IMR-90 (cell line): ENCODE results near the gene DMD. TPM values are rescaled to one million over a fixed set of nuclear protein-coding genes. Genes with fewer than 3 reads are reported as not detected.

Source experiments
- ATAC-seq: fragments of 200-7000 bp; cut with Tn5 transposase; 2 replicates; pipeline ENCODE4 v1.9.1; 2020; ENCODE audit warnings: low read depth, mild to moderate bottlenecking, moderate library complexity
- BruUV-seq: library from RNA; stranded (reverse); fragments of 400-500 nt; replicated peaks from 2 replicates; lab custom pipeline; 2021; lab: Mats Ljungman, UMichigan
- CTCF ChIA-PET: fragments of 300-600 bp; formaldehyde crosslinking; extraction: SDS; loops from one replicate; lab custom pipeline; 2021; ENCODE audit warnings: antibody characterized with exemption; lab: Yijun Ruan, JAX
- POLR2A ChIA-PET: fragments of 300-600 bp; sonication (Branson Sonifier 250); formaldehyde crosslinking; loops from one replicate; lab custom pipeline; 2022; ENCODE audit warnings: antibody characterized with exemption; ENCODE audit not compliant: unreplicated experiment; lab: Charles Lee
- DNase-seq: peaks from one replicate; pipeline ENCODE4 v3.0.0; 2013
- H2AFZ ChIP-seq: replicated peaks from 2 replicates; pipeline ENCODE3; 2013; ENCODE audit warnings: low read length, mild to moderate bottlenecking; ENCODE audit not compliant: poor library complexity
- H2AK5ac ChIP-seq: 2 replicates; pipeline ENCODE4 v1.6.1; 2013; ENCODE audit warnings: low read depth, low read length, inconsistent platforms
- H2AK9ac ChIP-seq: replicated peaks from 2 replicates; pipeline ENCODE3; 2013; ENCODE audit warnings: mild to moderate bottlenecking, low read depth, low read length, moderate library complexity; ENCODE audit not compliant: poor library complexity
- H2BK120ac ChIP-seq: 2 replicates; pipeline ENCODE4 v1.6.1; 2013; ENCODE audit warnings: low read depth, low read length, inconsistent platforms
- H2BK15ac ChIP-seq: 3 replicates; pipeline ENCODE4 v1.6.1; 2013; ENCODE audit warnings: low read depth, low read length, inconsistent platforms
- H2BK20ac ChIP-seq: 2 replicates; pipeline ENCODE4 v1.6.1; 2013; ENCODE audit warnings: low read depth, mild to moderate bottlenecking, inconsistent platforms, low read length, moderate library complexity
- H2BK5ac ChIP-seq: 2 replicates; pipeline ENCODE4 v1.6.1; 2013; ENCODE audit warnings: mild to moderate bottlenecking, low read depth, low read length, inconsistent platforms; ENCODE audit not compliant: poor library complexity, severe bottlenecking
- H3K14ac ChIP-seq: replicated peaks from 2 replicates; pipeline ENCODE4 v1.6.1; 2013; ENCODE audit warnings: low read depth, low read length, inconsistent platforms
- H3K18ac ChIP-seq: 2 replicates; pipeline ENCODE4 v1.6.1; 2013; ENCODE audit warnings: low read depth, low read length, control low read depth
- H3K23ac ChIP-seq: 2 replicates; pipeline ENCODE4 v1.6.1; 2013; ENCODE audit warnings: low read depth, low read length, inconsistent platforms
- H3K27ac ChIP-seq: 2 replicates; pipeline ENCODE4 v1.5.1; 2013; ENCODE audit warnings: mild to moderate bottlenecking, control low read depth, low read length; ENCODE audit not compliant: insufficient read depth
- H3K27me3 ChIP-seq: 2 replicates; pipeline ENCODE4 v1.6.1; 2013; ENCODE audit warnings: low read length; ENCODE audit not compliant: control insufficient read depth, insufficient read depth
- H3K36me3 ChIP-seq: 2 replicates; pipeline ENCODE4 v1.6.1; 2013; ENCODE audit warnings: low read length, mixed read lengths; ENCODE audit not compliant: control insufficient read depth, insufficient read depth
- H3K4ac ChIP-seq: 2 replicates; pipeline ENCODE4 v1.6.1; 2013; ENCODE audit warnings: low read depth, low read length, inconsistent platforms
- H3K4me1 ChIP-seq: 2 replicates; pipeline ENCODE4 v1.6.1; 2013; ENCODE audit warnings: low read length, mixed read lengths; ENCODE audit not compliant: control insufficient read depth, insufficient read depth
- H3K4me2 ChIP-seq: 2 replicates; pipeline ENCODE4 v1.6.1; 2013; ENCODE audit warnings: low read depth, mild to moderate bottlenecking, control low read depth, low read length, moderate library complexity
- H3K4me3 ChIP-seq: 2 replicates; pipeline ENCODE4 v1.5.1; 2013; ENCODE audit warnings: low read depth, mild to moderate bottlenecking, control low read depth, low read length, moderate library complexity; ENCODE audit not compliant: insufficient read depth
- H3K56ac ChIP-seq: 2 replicates; pipeline ENCODE4 v1.6.1; 2013; ENCODE audit warnings: low read length, inconsistent platforms; ENCODE audit not compliant: insufficient read depth; ENCODE audit errors: extremely low read depth
- H3K79me1 ChIP-seq, 2 experiments: 2 replicates each; pipeline ENCODE4 v1.6.1; 2013; ENCODE audit warnings: low read length in 2 of 2, inconsistent platforms in 1 of 2, low read depth in 1 of 2
- H3K9ac ChIP-seq: 2 replicates; pipeline ENCODE4 v1.6.1; 2013; ENCODE audit warnings: low read depth, low read length, control low read depth
- H3K9me1 ChIP-seq: 2 replicates; pipeline ENCODE4 v1.6.1; 2013; ENCODE audit warnings: low read length, inconsistent platforms; ENCODE audit not compliant: insufficient read depth
- H3K9me3 ChIP-seq: 2 replicates; pipeline ENCODE4 v1.6.1; 2013; ENCODE audit warnings: low read length; ENCODE audit not compliant: control insufficient read depth, insufficient read depth
- H4K20me1 ChIP-seq: 2 replicates; pipeline ENCODE4 v1.6.1; 2013; ENCODE audit warnings: low read length, inconsistent platforms; ENCODE audit not compliant: insufficient read depth
- H4K5ac ChIP-seq: 2 replicates; pipeline ENCODE4 v1.6.1; 2013; ENCODE audit warnings: mild to moderate bottlenecking, low read depth, low read length, control low read depth
- H4K8ac ChIP-seq, 2 experiments: 2 replicates each; pipeline ENCODE4 v1.6.1; 2013; ENCODE audit warnings: low read depth in 2 of 2, low read length in 2 of 2, control low read depth in 1 of 2, inconsistent platforms in 1 of 2
- H4K91ac ChIP-seq: 2 replicates; pipeline ENCODE4 v1.6.1; 2013; ENCODE audit warnings: low read depth, low read length, inconsistent platforms; ENCODE audit not compliant: insufficient read depth
- CEBPB ChIP-seq: IDR thresholded peaks from 2 replicates; pipeline ENCODE4 v1.6.1; 2012; ENCODE audit warnings: low read depth, low read length, improper control_type of control experiment
- CHD1 ChIP-seq: IDR thresholded peaks from 2 replicates; pipeline ENCODE4 v1.6.1; 2012; ENCODE audit warnings: low read depth, low read length, improper control_type of control experiment
- ELK1 ChIP-seq: fragments of 150-350 bp; IDR thresholded peaks from 2 replicates; pipeline ENCODE4 v1.6.1; 2016; ENCODE audit warnings: low read depth, mild to moderate bottlenecking, low read length, moderate library complexity, borderline replicate concordance
- FOS ChIP-seq: fragments of 150-350 bp; IDR thresholded peaks from 2 replicates; pipeline ENCODE4 v1.6.1; 2016; ENCODE audit warnings: low read depth, low read length
- MAZ ChIP-seq: IDR thresholded peaks from 2 replicates; pipeline ENCODE4 v1.6.1; 2012; ENCODE audit warnings: low read depth, mild to moderate bottlenecking, low read length, improper control_type of control experiment, moderate library complexity, borderline replicate concordance
- NFE2L2 ChIP-seq: fragments of 150-350 bp; IDR thresholded peaks from 2 replicates; pipeline ENCODE4 v1.6.1; 2016; ENCODE audit warnings: low read depth, mild to moderate bottlenecking, low read length
- POLR2A ChIP-seq: IDR thresholded peaks from 2 replicates; pipeline ENCODE4 v1.6.1; 2012; ENCODE audit warnings: mild to moderate bottlenecking, low read depth, low read length
- RFX5 ChIP-seq: IDR thresholded peaks from 2 replicates; pipeline ENCODE4 v1.8.0; 2012; ENCODE audit warnings: low read depth, mild to moderate bottlenecking, low read length, moderate library complexity
- SMC3 ChIP-seq: fragments of 150-350 bp; IDR thresholded peaks from 2 replicates; pipeline ENCODE4 v1.6.1; 2016; ENCODE audit warnings: low read depth, mild to moderate bottlenecking, antibody characterized with exemption, low read length, moderate library complexity
- WGBS, 2 experiments: methylation state at CpG; one replicate each; pipeline versions ENCODE4 v1.1.5 to v1.1.7; 2013; ENCODE audit warnings: missing lambda C conversion rate in 2 of 2; ENCODE audit not compliant: insufficient read length in 1 of 2; ENCODE audit errors: extremely low coverage in 2 of 2; 5-methylcytosine and 5-hydroxymethylcytosine counted together
- dilution Hi-C: fragments of 300-500 bp; cut with HindIII; formaldehyde crosslinking; loops from one replicate; pipeline ENCODE4 v1.14.3; 2018; ENCODE audit warnings: low sequenced_read_pairs; ENCODE audit not compliant: unreplicated experiment
- in situ Hi-C: fragments of 300-500 bp; cut with MboI; formaldehyde crosslinking; loops from 3 replicates; pipeline ENCODE4 v1.14.3; 2019; ENCODE audit warnings: low sequenced_read_pairs, inconsistent platforms, mixed read lengths
- intact Hi-C: fragments of 100-400 bp; cut with micrococcal nuclease; formaldehyde crosslinking; loops from 2 replicates; pipeline ENCODE4 v1.10.0; 2022
- polyA plus RNA-seq, 3 experiments: library from polyadenylated mRNA; depleted of rRNA; stranded (reverse); fragments of >200 nt; gene quantifications; 2 replicates each; pipeline ENCODE4 v1.2.3, GENCODE V29; 2012; ENCODE audit warnings: low replicate concordance in 1 of 3
- total RNA-seq: library from RNA; depleted of rRNA; stranded (reverse); fragments of >200 nt; gene quantifications from 2 replicates; pipeline ENCODE4 v1.2.3, GENCODE V29; 2012
- TF ChIP-seq, protein P1 (sequence below): fragments of 150-350 bp; IDR thresholded peaks from 2 replicates; pipeline ENCODE4 v1.6.1; 2017; ENCODE audit warnings: mild to moderate bottlenecking, antibody characterized with exemption, low read length, low read depth

Gene DMD
- total and polyA plus RNA-seq, 2 of the 4 experiments (the other 2 are of a cell fraction): 6.6 to 11.8 TPM

- peak; percentile 60 for DNase-seq
- no CpG with 5 or more reads among the region's 4 CpGs for WGBS, 2 experiments
These were observed 1703.0 kb downstream of the DMD start for GRCh38 chrX:31508338-31508737.

More at GRCh38 chrX:31508338-31508737, 1703.0 kb downstream of the DMD start:
- H3K27me3 ChIP-seq: no peaks in the 10 kb centered on the region
- POLR2A ChIA-PET: no interaction called here
- H3K4me1 ChIP-seq: peaks cover 2% of the 10 kb centered on the region; the same call in 1 of the 2 replicates
- BruUV-seq: no TSS peak
- no peaks in the 10 kb centered on the region for H3K79me1 ChIP-seq
- H3K4me3 ChIP-seq: no peak overlapping the region
- in situ Hi-C loops: no loop called here
- no peak overlapping the region for H3K14ac ChIP-seq
- ATAC-seq: peak; percentile 91
- TF ChIP-seq SMC3 (no peak), CEBPB (no peak), CHD1 (no peak), NFE2L2 (no peak), MAZ (no peak), ELK1 (no peak), POLR2A (no peak), FOS (no peak), RFX5 (no peak)
- TF ChIP-seq, protein P1, sequence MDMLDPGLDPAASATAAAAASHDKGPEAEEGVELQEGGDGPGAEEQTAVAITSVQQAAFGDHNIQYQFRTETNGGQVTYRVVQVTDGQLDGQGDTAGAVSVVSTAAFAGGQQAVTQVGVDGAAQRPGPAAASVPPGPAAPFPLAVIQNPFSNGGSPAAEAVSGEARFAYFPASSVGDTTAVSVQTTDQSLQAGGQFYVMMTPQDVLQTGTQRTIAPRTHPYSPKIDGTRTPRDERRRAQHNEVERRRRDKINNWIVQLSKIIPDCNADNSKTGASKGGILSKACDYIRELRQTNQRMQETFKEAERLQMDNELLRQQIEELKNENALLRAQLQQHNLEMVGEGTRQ: no peak
- no peak overlapping the region for H3K27ac ChIP-seq
- no peaks in the 10 kb centered on the region for H3K9me3 ChIP-seq
- CTCF ChIA-PET: interaction anchor here (0.6 to 0.7 kb wide), 2 partner anchors 243 to 1986 kb away, joined by 3 to 4 read pairs; no protein-coding TSS in a partner anchor
- no peak overlapping the region for H4K8ac ChIP-seq
- H2BK5ac ChIP-seq: no peak overlapping the region
- no peaks in the 10 kb centered on the region for H3K9me1 ChIP-seq
- no peak overlapping the region for H3K56ac ChIP-seq
- intact Hi-C loops: no loop called here
- no peak overlapping the region for H2AK5ac ChIP-seq
- dilution Hi-C loops: no loop called here
- H4K20me1 ChIP-seq: no peaks in the 10 kb centered on the region
- no peak overlapping the region for H4K91ac ChIP-seq
- no peak overlapping the region for H2BK20ac ChIP-seq
- no peak overlapping the region for H3K9ac ChIP-seq
- H2BK120ac ChIP-seq: no peak overlapping the region; the same call in 1 of the 2 replicates
- no peak overlapping the region for H2AK9ac ChIP-seq
- H3K4me2 ChIP-seq: peak overlapping the region; percentile 40; the same call in 1 of the 2 replicates
- H3K18ac ChIP-seq: no peak overlapping the region
- H3K23ac ChIP-seq: no peak overlapping the region
- H2AFZ ChIP-seq: peak overlapping the region; percentile 73
- H2BK15ac ChIP-seq: no peak overlapping the region
- no peak overlapping the region for H3K4ac ChIP-seq
- no peaks in the 10 kb centered on the region for H3K36me3 ChIP-seq
- H4K5ac ChIP-seq: no peak overlapping the region
